ENCODE results near the gene DMP1. TPM values are rescaled to one million over a fixed set of nuclear protein-coding genes. Genes with fewer than 3 reads are reported as not detected.
A peak's percentile ranks its signal among the peaks of the same experiment; 100 is the strongest.

Gene DMP1
- total and polyA plus RNA-seq, 2 of the 8 experiments (the other 6 are each of a cell fraction or from before 2014, with no cell fraction given), result 0.05 to 0.17 TPM

GRCh38 chr4:87698394-87698793 lies 48.3 kb downstream of the DMP1 start:
- Histone ChIP-seq H4K91ac (replicated peaks; ENCODE audit: insufficient read length, low read length) (no peak overlapping the region), H3K36me3 (ENCODE audit: control insufficient read depth in 2 of 4, insufficient read depth in 4 of 4, low read length in 3 of 4) (peaks cover 0 to 6% (median 0%) of the 10 kb centered on the region in 4 experiments; a peak in 2 of 8 replicates), H3K27me3 (replicated peaks in 1 of 4; ENCODE audit: control insufficient read depth in 3 of 4, extremely low read depth in 1 of 4, insufficient read depth in 3 of 4, low read length in 3 of 4) (no peaks in the 10 kb centered on the region), H4K8ac (ENCODE audit: extremely low read depth, insufficient read depth, low read length) (no peak overlapping the region), H3K27ac (ENCODE audit: low read depth, low read length) (no peak overlapping the region), H3K23me2 (ENCODE audit: low read depth, low read length) (no peaks in the 10 kb centered on the region), H3K4me1 (replicated peaks in 1 of 4; ENCODE audit: control insufficient read depth in 3 of 4, insufficient read depth in 4 of 4, low read length in 3 of 4) (peaks cover 0 to 4% (median 0%) of the 10 kb centered on the region in 4 experiments; a peak in 2 of 7 replicates), H2AK5ac (ENCODE audit: low read depth, low read length) (no peak overlapping the region), H3K18ac (ENCODE audit: extremely low read depth, low read length) (no peak overlapping the region), H3K56ac (replicated peaks; ENCODE audit: insufficient read length, low read depth, low read length) (no peak overlapping the region), H4K5ac (ENCODE audit: insufficient read length, low read depth, low read length) (no peak overlapping the region), H3K4me3 (ENCODE audit: extremely low read depth in 1 of 4, insufficient read depth in 2 of 4, low read depth in 3 of 4, low read length in 4 of 4) (no peak overlapping the region), H3K79me1 (ENCODE audit: low read depth, low read length) (no peaks in the 10 kb centered on the region), H2AFZ (ENCODE audit: low read length) (no peak overlapping the region), H2BK20ac (ENCODE audit: low read length) (no peak overlapping the region), H2BK12ac (ENCODE audit: low read depth, low read length) (no peak overlapping the region), H3K14ac (ENCODE audit: insufficient read length) (no peak overlapping the region), H4K20me1 (replicated peaks in 1 of 2; ENCODE audit: control insufficient read depth in 1 of 2, insufficient read depth in 2 of 2, low read length in 2 of 2) (no peaks in the 10 kb centered on the region), H2BK5ac (ENCODE audit: low read depth, low read length) (no peak overlapping the region), H3K4me2 (ENCODE audit: insufficient read depth in 1 of 2, low read depth in 2 of 2, low read length in 2 of 2) (no peak overlapping the region), H3K23ac (ENCODE audit: insufficient read length) (no peak overlapping the region), H3K79me2 (ENCODE audit: control insufficient read depth in 1 of 2, insufficient read depth in 2 of 2, low read length in 2 of 2) (no peaks in the 10 kb centered on the region), H3K9me3 (ENCODE audit: insufficient read depth in 2 of 2, low read depth in 1 of 2, low read length in 1 of 2) (peaks cover 24 to 26% of the 10 kb centered on the region in 2 experiments), H2BK120ac (replicated peaks; ENCODE audit: low read depth, low read length) (no peak overlapping the region), H3K9ac (replicated peaks in 1 of 4; ENCODE audit: extremely low read depth in 1 of 4, low read depth in 3 of 4, low read length in 3 of 4) (no peak overlapping the region), H2BK15ac (ENCODE audit: low read length) (no peak overlapping the region), H3K4ac (replicated peaks; ENCODE audit: insufficient read length, low read depth, low read length) (no peak overlapping the region)
- POLR2A ChIA-PET (ENCODE audit: partially characterized antibody), result no interaction called here
- DNase-seq (ENCODE audit: low read depth in 1 of 2, low spot score in 2 of 2) (no peak), FAIRE-seq (no peak)
- 95% methylated on average over 2 of the region's 2 CpGs; no CpG with 5 or more reads in 1 of the 2 experiments for WGBS, 2 experiments (ENCODE audit: extremely low coverage in 1 of 2, insufficient coverage in 1 of 2, insufficient read length in 1 of 2, insufficient replicate concordance in 2 of 2, low coverage in 1 of 2, low lambda C conversion rate in 2 of 2, missing lambda C conversion rate in 1 of 2)
- CTCF ChIA-PET (ENCODE audit: partially characterized antibody), result interaction anchor here (1.0 to 1.4 kb wide), 3 partner anchors 35 to 141 kb away, joined by 3 to 5 read pairs (median 3); no protein-coding TSS in a partner anchor
- TF ChIP-seq JUN (IDR thresholded peaks at IDR 0.05; ENCODE audit: low read depth, low read length) (no peak), CEBPB (IDR thresholded peaks at IDR 0.05; ENCODE audit: low read depth, low read length) (peak; percentile 43; the same call in 1 of the 2 replicates)
